Neutrophil (primary cell): ENCODE measurements around the gene KCNQ1.

Experiments
- H3K27ac ChIP-seq: fragments of 200-600 bp; sonication (generic); 2 replicates; pipeline ENCODE4 v1.5.1; 2016; ENCODE audit warnings: mild to moderate bottlenecking, moderate library complexity
- H3K27me3 ChIP-seq: fragments of 200-600 bp; sonication (generic); 2 replicates; pipeline ENCODE4 v1.6.0; 2016; ENCODE audit warnings: mild to moderate bottlenecking
- H3K36me3 ChIP-seq: fragments of 200-600 bp; sonication (generic); 2 replicates; pipeline ENCODE4 v1.5.1; 2017
- H3K4me1 ChIP-seq, 2 experiments: fragments of 200-600 bp in 1 of 2; sonication (generic) in 1 of 2; 1 replicate in 1 of 2; 2 replicates in 1 of 2; pipeline versions ENCODE4 v1.5.1 to v1.6.1; 2013 to 2016; ENCODE audit warnings: low read depth in 1 of 2, low read length in 1 of 2, mild to moderate bottlenecking in 1 of 2, moderate library complexity in 1 of 2; ENCODE audit not compliant: control insufficient read depth in 1 of 2, insufficient read depth in 1 of 2
- H3K4me3 ChIP-seq, 2 experiments: fragments of 200-600 bp in 1 of 2; sonication (generic) in 1 of 2; 1 replicate in 1 of 2; 2 replicates in 1 of 2; pipeline ENCODE4 v1.5.1; 2013 to 2016; ENCODE audit warnings: low read depth in 1 of 2, low read length in 1 of 2, mild to moderate bottlenecking in 1 of 2, moderate library complexity in 1 of 2
- H3K9me3 ChIP-seq: fragments of 200-600 bp; sonication (generic); 2 replicates; pipeline ENCODE4 v1.5.1; 2016
- TF ChIP-seq, protein P1 (sequence below): fragments of 200-600 bp; sonication (generic); IDR thresholded peaks from 2 replicates; pipeline ENCODE4 v1.5.1; 2016; ENCODE audit warnings: antibody characterized with exemption

Gene KCNQ1

DNA sequence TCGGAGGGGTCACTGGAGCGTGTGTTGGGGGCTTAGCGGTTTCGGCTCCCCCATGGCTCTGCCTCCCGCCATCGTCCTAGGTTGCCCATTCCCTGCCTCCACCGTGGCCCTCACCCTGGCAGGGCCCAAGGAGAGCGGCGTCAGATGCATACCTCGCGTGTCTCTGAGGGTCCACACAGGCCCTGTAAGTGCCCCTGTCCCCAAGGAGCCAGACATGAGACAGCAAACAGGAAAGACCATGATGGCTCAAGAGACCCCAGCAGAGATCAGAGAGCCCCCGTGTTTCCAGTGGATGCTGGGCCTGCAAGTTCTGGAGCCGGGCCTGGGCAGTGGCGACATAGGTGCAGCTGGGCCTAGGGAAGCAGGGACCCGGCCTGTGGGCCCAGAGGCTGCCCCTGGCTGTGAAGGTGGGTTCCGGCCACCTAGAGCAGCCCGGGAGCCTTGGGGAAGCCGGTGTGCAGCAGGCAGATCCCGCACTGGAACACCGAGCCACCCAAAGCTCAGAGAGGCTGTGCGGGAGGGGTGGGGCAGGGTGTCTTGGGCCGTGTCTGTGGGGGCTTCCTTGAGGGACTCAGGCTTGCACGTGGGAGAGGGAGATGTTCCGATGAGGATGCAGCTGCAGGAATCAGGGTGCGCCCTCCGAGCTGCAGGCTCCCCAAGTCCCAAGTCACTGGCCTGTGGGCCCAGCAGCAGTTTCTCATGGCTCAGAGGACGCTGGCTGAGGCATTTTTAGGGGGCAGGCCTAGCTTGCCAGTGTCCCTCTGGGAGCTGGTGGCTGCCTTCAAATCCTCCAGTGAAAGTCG lies 128.6 kb downstream of the KCNQ1 start:
- Histone ChIP-seq H3K9me3 (no peaks in the 10 kb centered on the region), H3K36me3 (peaks cover 54% of the 10 kb centered on the region), H3K4me1 (no peaks in the 10 kb centered on the region), H3K27ac (no peak overlapping the region), H3K27me3 (no peaks in the 10 kb centered on the region), H3K4me3 (no peak overlapping the region)
- TF ChIP-seq, protein P1, sequence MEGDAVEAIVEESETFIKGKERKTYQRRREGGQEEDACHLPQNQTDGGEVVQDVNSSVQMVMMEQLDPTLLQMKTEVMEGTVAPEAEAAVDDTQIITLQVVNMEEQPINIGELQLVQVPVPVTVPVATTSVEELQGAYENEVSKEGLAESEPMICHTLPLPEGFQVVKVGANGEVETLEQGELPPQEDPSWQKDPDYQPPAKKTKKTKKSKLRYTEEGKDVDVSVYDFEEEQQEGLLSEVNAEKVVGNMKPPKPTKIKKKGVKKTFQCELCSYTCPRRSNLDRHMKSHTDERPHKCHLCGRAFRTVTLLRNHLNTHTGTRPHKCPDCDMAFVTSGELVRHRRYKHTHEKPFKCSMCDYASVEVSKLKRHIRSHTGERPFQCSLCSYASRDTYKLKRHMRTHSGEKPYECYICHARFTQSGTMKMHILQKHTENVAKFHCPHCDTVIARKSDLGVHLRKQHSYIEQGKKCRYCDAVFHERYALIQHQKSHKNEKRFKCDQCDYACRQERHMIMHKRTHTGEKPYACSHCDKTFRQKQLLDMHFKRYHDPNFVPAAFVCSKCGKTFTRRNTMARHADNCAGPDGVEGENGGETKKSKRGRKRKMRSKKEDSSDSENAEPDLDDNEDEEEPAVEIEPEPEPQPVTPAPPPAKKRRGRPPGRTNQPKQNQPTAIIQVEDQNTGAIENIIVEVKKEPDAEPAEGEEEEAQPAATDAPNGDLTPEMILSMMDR, result no peak

GRCh38 chr11:2574043-2574552 lies 129.3 kb downstream of the KCNQ1 start:
- Histone ChIP-seq H3K4me1 (no peaks in the 10 kb centered on the region), H3K36me3 (peaks cover 54% of the 10 kb centered on the region), H3K27me3 (no peaks in the 10 kb centered on the region), H3K9me3 (no peaks in the 10 kb centered on the region), H3K4me3 (no peak overlapping the region), H3K27ac (no peak overlapping the region)
- TF ChIP-seq, protein P1, result no peak

DNA sequence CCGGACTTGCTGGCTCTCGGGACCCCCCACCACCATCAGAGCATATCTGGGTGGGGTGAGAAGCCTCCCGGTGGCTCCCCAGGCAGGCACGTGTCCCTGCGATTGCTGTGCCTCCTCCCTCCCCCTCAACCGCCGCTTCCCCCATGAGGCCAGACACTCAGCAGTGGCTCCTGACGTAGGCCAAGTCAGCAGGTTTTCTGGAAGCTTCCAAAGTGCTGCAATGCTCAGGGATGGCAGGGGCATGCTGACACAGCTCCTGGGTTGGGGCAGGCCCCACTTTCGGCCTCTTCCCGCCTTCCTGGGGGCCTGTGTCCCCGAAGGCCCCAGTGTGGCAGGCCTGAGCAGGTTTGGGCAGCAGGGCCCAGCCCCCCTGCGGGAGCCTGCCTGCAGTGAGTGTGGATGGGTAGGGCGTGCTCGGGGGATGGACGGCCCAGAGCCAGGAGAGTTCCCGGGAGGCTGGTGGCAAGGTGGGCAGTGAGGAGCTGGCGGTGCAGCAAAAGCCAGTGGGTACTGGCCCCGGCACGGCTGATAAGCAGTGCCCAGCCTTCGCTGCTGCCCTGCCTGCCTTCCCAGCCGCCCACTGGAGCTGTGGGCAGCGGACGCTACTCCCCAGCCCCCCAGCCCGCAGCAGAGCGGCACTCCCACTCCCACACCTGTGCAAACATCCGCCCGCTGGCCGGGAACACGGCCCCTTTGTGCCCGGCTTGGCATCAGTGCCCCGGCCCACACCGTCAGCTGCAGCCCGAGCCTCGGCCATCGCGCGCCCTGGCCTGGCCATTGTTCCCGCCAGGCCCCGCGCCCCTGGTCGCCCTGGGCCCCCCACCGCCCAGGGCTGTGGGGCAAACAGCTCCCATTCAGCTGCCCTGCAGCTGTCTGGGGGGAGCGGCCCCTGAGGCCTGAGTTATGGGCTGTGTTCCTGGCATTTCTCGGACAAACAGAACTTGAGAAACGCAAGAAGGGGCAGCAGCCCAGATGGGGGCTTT lies 130.0 kb downstream of the KCNQ1 start:
- no peaks in the 10 kb centered on the region for H3K27me3 ChIP-seq
- no peak overlapping the region for H3K27ac ChIP-seq
- H3K4me3 ChIP-seq, result no peak overlapping the region
- H3K4me1 ChIP-seq, result no peaks in the 10 kb centered on the region
- TF ChIP-seq, protein P1, result no peak
- H3K9me3 ChIP-seq, result no peaks in the 10 kb centered on the region
- peaks cover 54% of the 10 kb centered on the region for H3K36me3 ChIP-seq

GRCh38 chr11:2575591-2576051 lies 130.8 kb downstream of the KCNQ1 start:
- H3K4me3 ChIP-seq, result no peak overlapping the region
- TF ChIP-seq, protein P1, result no peak
- no peak overlapping the region for H3K27ac ChIP-seq
- H3K4me1 ChIP-seq, result no peaks in the 10 kb centered on the region
- peaks cover 54% of the 10 kb centered on the region for H3K36me3 ChIP-seq
- H3K9me3 ChIP-seq, result no peaks in the 10 kb centered on the region
- no peaks in the 10 kb centered on the region for H3K27me3 ChIP-seq

DNA sequence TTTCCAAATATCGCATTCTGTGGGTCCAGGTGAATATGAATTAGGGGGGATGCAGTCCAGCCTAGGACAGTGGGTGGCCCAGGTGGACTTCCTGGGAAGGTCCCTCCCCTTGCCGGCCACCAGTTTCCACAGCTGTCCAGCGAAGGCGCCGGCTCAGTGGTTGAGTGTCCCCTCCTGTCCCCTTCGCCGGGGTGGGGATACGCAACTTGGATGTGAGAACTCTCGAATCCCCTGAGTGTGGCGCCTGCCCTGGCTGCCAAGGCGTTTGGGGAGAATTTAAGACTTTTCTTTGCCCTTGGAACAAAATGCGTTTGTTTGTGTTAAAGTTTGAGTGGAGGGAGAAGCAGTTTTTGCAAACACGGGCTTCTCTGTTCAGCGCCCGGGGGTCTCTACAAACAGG lies 131.3 kb downstream of the KCNQ1 start:
- TF ChIP-seq, protein P1, result no peak
- no peak overlapping the region for H3K27ac ChIP-seq
- H3K36me3 ChIP-seq, result peaks cover 53% of the 10 kb centered on the region
- no peaks in the 10 kb centered on the region for H3K9me3 ChIP-seq
- H3K4me1 ChIP-seq, result no peaks in the 10 kb centered on the region
- H3K27me3 ChIP-seq, result no peaks in the 10 kb centered on the region
- no peak overlapping the region for H3K4me3 ChIP-seq
